GM12878 (cell line): ENCODE results near the gene MBD5.

ENCODE experiments used
- CEBPB ChIP-seq, 2 experiments: fragments of 150-350 bp in 1 of 2; IDR thresholded peaks; 2 replicates each; pipeline ENCODE4 v1.6.1; 2012 to 2014; ENCODE audit warnings: low read depth in 2 of 2, low read length in 2 of 2, borderline replicate concordance in 1 of 2, inconsistent platforms in 1 of 2
- CTCF ChIP-seq, 3 experiments: IDR thresholded peaks in 2 of 3; conservative IDR thresholded peaks in 1 of 3; 2 replicates each; pipeline ENCODE4 v1.5.1; 2011; ENCODE audit warnings: low read depth in 3 of 3, low read length in 3 of 3, mild to moderate bottlenecking in 3 of 3, control low read depth in 2 of 3, moderate library complexity in 2 of 3, inconsistent platforms in 1 of 3, mixed read lengths in 1 of 3; ENCODE audit not compliant: control insufficient read depth in 2 of 3, insufficient read depth in 1 of 3; ENCODE audit errors: extremely low read depth in 1 of 3
- USF2 ChIP-seq: IDR thresholded peaks from 2 replicates; pipeline ENCODE4 v1.6.1; 2011; ENCODE audit warnings: low read depth, low read length, improper control_type of control experiment, borderline replicate concordance

GRCh38 chr2:148553332-148553887 is 532.5 kb downstream of the MBD5 start:
- TF ChIP-seq USF2 (no peak), CTCF (IDR thresholded peaks at IDR 0.05 in 2 of 3, conservative IDR thresholded peaks at IDR 0.05 in 1 of 3; ENCODE audit: control insufficient read depth in 2 of 3, extremely low read depth in 1 of 3, insufficient read depth in 1 of 3, low read depth in 3 of 3, low read length in 3 of 3) (no peak), CEBPB (IDR thresholded peaks at IDR 0.05; ENCODE audit: borderline replicate concordance in 1 of 2, low read depth in 2 of 2, low read length in 2 of 2) (no peak)
